Liver (tissue), 3 donors: ENCODE measurements around the gene MYO7B.

Experiments
- GABPA ChIP-seq, 2 donors: IDR thresholded peaks in 1 of 2; conservative IDR thresholded peaks in 1 of 2; 2 replicates each; pipeline ENCODE4 v1.6.1; 2016; ENCODE audit warnings: antibody characterized with exemption in 2 of 2, mild to moderate bottlenecking in 1 of 2, moderate library complexity in 1 of 2
- RAD21 ChIP-seq, 2 donors: IDR thresholded peaks; 2 replicates each; pipeline ENCODE4 v1.6.1; 2016; ENCODE audit warnings: antibody characterized with exemption in 2 of 2, mild to moderate bottlenecking in 2 of 2
- TAF1 ChIP-seq: conservative IDR thresholded peaks from 2 replicates; pipeline ENCODE4 v1.6.1; 2016; ENCODE audit warnings: antibody characterized with exemption, mild to moderate bottlenecking
- TF ChIP-seq, protein P1 (sequence below): fragments of 150-350 bp; IDR thresholded peaks from 2 replicates; pipeline ENCODE4 v1.5.1; 2017; ENCODE audit warnings: improper control_type of control experiment, low read depth, low read length; ENCODE audit not compliant: missing input control
- TF ChIP-seq, protein P2 (sequence below): IDR thresholded peaks from 2 replicates; pipeline ENCODE4 v1.6.1; 2016; ENCODE audit warnings: antibody characterized with exemption
- TF ChIP-seq, protein P3 (sequence below): IDR thresholded peaks from 2 replicates; pipeline ENCODE4 v1.6.1; 2016; ENCODE audit warnings: antibody characterized with exemption
- TF ChIP-seq, protein P4 (sequence below): IDR thresholded peaks from 2 replicates; pipeline ENCODE4 v1.6.1; 2016; ENCODE audit warnings: antibody characterized with exemption
- donor health status: healthy.
- donor health status: healthy.

DNA sequence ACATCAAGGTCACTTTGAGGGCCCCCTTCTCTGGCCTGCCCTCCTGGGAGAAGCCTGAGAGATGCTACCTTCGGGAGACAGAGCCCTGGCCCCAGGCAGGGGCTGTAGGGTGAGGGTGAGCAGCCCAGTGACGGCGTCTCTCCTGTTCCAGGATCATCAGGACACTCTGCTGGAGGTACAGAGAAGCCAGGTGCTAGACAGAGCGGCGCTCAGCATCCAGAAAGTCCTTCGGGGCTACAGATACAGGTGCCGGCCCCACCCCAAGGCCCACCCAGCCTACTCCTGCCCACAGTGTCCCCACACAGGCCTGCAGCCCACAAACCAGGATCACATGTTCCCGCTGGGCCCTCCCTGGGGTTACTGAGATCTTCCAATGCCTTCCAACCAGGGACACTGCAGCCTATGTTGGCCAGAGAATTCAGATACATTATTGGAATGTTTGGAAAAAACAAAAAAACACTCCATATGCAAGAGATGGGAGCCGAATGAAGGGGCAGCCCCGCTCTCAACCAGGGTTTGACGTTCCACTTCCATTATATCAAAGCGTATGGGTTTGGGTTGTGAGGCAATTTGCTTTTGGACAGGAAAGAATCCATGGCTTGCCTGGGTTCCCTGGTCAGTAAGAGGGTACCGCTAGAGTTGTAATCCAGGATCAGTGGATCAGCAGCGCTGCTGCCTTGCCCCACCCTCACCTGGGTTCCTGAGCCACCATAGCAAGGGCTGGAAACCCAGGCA lies 61.0 kb downstream of the MYO7B start:
- TF ChIP-seq, protein P1, sequence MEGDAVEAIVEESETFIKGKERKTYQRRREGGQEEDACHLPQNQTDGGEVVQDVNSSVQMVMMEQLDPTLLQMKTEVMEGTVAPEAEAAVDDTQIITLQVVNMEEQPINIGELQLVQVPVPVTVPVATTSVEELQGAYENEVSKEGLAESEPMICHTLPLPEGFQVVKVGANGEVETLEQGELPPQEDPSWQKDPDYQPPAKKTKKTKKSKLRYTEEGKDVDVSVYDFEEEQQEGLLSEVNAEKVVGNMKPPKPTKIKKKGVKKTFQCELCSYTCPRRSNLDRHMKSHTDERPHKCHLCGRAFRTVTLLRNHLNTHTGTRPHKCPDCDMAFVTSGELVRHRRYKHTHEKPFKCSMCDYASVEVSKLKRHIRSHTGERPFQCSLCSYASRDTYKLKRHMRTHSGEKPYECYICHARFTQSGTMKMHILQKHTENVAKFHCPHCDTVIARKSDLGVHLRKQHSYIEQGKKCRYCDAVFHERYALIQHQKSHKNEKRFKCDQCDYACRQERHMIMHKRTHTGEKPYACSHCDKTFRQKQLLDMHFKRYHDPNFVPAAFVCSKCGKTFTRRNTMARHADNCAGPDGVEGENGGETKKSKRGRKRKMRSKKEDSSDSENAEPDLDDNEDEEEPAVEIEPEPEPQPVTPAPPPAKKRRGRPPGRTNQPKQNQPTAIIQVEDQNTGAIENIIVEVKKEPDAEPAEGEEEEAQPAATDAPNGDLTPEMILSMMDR: no peak
- TF ChIP-seq GABPA (IDR thresholded peaks at IDR 0.05 in 1 of 2, conservative IDR thresholded peaks at IDR 0.05 in 1 of 2): no peak
- TF ChIP-seq, protein P2, sequence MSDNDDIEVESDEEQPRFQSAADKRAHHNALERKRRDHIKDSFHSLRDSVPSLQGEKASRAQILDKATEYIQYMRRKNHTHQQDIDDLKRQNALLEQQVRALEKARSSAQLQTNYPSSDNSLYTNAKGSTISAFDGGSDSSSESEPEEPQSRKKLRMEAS: no peak
- TF ChIP-seq, protein P3, sequence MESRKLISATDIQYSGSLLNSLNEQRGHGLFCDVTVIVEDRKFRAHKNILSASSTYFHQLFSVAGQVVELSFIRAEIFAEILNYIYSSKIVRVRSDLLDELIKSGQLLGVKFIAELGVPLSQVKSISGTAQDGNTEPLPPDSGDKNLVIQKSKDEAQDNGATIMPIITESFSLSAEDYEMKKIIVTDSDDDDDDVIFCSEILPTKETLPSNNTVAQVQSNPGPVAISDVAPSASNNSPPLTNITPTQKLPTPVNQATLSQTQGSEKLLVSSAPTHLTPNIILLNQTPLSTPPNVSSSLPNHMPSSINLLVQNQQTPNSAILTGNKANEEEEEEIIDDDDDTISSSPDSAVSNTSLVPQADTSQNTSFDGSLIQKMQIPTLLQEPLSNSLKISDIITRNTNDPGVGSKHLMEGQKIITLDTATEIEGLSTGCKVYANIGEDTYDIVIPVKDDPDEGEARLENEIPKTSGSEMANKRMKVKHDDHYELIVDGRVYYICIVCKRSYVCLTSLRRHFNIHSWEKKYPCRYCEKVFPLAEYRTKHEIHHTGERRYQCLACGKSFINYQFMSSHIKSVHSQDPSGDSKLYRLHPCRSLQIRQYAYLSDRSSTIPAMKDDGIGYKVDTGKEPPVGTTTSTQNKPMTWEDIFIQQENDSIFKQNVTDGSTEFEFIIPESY: no peak
- no peak for TF ChIP-seq RAD21 (IDR thresholded peaks at IDR 0.05)
- TF ChIP-seq, protein P4, sequence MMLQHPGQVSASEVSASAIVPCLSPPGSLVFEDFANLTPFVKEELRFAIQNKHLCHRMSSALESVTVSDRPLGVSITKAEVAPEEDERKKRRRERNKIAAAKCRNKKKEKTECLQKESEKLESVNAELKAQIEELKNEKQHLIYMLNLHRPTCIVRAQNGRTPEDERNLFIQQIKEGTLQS: no peak
- TF ChIP-seq TAF1: no peak
